ENCODE data around the gene DDR1. TPM values are rescaled to one million over a fixed set of nuclear protein-coding genes. Genes with fewer than 3 reads are reported as not detected.

DDR1 gene
- total RNA-seq, 1 donor from 2014 or later = 120 TPM

GRCh38 chr6:30877419-30878262, 6.7 kb upstream of the DDR1 start:
- H3K4me3 Mint-ChIP-seq (ENCODE audit: unreplicated experiment) = no peak overlapping the region
- peak; percentile 83 for DNase-seq
- peaks cover 12% of the 10 kb centered on the region for H3K27me3 Mint-ChIP-seq (ENCODE audit: unreplicated experiment)
- peaks cover 21% of the 10 kb centered on the region for H3K4me1 Mint-ChIP-seq (ENCODE audit: low read depth, unreplicated experiment)
- H3K36me3 Mint-ChIP-seq (ENCODE audit: unreplicated experiment) = peaks cover 6% of the 10 kb centered on the region
- TF ChIP-seq CTCF (IDR thresholded peaks at IDR 0.05; ENCODE audit: partially characterized antibody, unreplicated experiment) = peak; percentile 74
- no peak overlapping the region for H3K27ac Mint-ChIP-seq (ENCODE audit: unreplicated experiment)
- H3K9me3 Mint-ChIP-seq (ENCODE audit: unreplicated experiment) = peaks cover 9% of the 10 kb centered on the region

- H3K4me3 Mint-ChIP-seq (ENCODE audit: unreplicated experiment) = peak overlapping the region; percentile 87
- peaks cover 28% of the 10 kb centered on the region for H3K4me1 Mint-ChIP-seq (ENCODE audit: low read depth, unreplicated experiment)
- H3K36me3 Mint-ChIP-seq (ENCODE audit: unreplicated experiment) = no peaks in the 10 kb centered on the region
- no peak for DNase-seq
- H3K9me3 Mint-ChIP-seq (ENCODE audit: unreplicated experiment) = peaks cover 12% of the 10 kb centered on the region
- H3K27me3 Mint-ChIP-seq (ENCODE audit: unreplicated experiment) = peaks cover 15% of the 10 kb centered on the region
- TF ChIP-seq CTCF (IDR thresholded peaks at IDR 0.05; ENCODE audit: partially characterized antibody, unreplicated experiment) = no peak
- peak overlapping the region; percentile 98 for H3K27ac Mint-ChIP-seq (ENCODE audit: unreplicated experiment)
Observed at GRCh38 chr6:30879684-30880427, 4.5 kb upstream of the DDR1 start.

- H3K4me3 Mint-ChIP-seq (ENCODE audit: unreplicated experiment) = peak overlapping the region; percentile 87
- H3K27ac Mint-ChIP-seq (ENCODE audit: unreplicated experiment) = peak overlapping the region; percentile 98
- no peak for TF ChIP-seq CTCF (IDR thresholded peaks at IDR 0.05; ENCODE audit: partially characterized antibody, unreplicated experiment)
- peaks cover 15% of the 10 kb centered on the region for H3K27me3 Mint-ChIP-seq (ENCODE audit: unreplicated experiment)
- peaks cover 15% of the 10 kb centered on the region for H3K9me3 Mint-ChIP-seq (ENCODE audit: unreplicated experiment)
- peak; percentile 62 for DNase-seq
- H3K4me1 Mint-ChIP-seq (ENCODE audit: low read depth, unreplicated experiment) = peaks cover 32% of the 10 kb centered on the region
- H3K36me3 Mint-ChIP-seq (ENCODE audit: unreplicated experiment) = no peaks in the 10 kb centered on the region
Observed at GRCh38 chr6:30880698-30881252, 3.5 kb upstream of the DDR1 start.

GRCh38 chr6:30881392-30882203, 2.7 kb upstream of the DDR1 start:
- DNase-seq = peak; percentile 53
- Mint-ChIP-seq H3K9me3 (ENCODE audit: unreplicated experiment) (peaks cover 16% of the 10 kb centered on the region), H3K4me3 (ENCODE audit: unreplicated experiment) (peak overlapping the region; percentile 87), H3K36me3 (ENCODE audit: unreplicated experiment) (no peaks in the 10 kb centered on the region), H3K27ac (ENCODE audit: unreplicated experiment) (peak overlapping the region; percentile 98), H3K4me1 (ENCODE audit: low read depth, unreplicated experiment) (peaks cover 39% of the 10 kb centered on the region), H3K27me3 (ENCODE audit: unreplicated experiment) (peaks cover 19% of the 10 kb centered on the region)
- TF ChIP-seq CTCF (IDR thresholded peaks at IDR 0.05; ENCODE audit: partially characterized antibody, unreplicated experiment) = no peak
